ENCODE measurements around the gene NEXN.

DNA sequence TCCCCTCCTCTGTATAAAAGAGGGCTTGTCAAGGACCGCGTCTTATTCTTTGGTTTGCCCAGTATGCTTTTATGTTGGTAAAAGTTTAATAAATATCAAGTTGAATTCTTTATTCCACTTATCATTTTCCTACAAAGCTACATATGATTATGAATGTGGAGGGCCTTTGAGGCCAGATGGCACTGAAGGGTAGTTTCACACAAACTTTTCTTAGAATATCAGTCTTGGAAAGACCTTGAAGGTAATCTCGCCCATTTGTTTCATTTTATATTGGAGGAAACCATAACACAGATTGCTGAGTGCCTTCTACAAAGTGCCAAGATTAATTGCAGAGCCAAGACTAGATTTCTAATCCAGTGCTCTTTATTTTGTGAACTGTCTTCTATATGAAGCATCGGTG is 96.2 kb downstream of the NEXN start:
- TF ChIP-seq CTCF (IDR thresholded peaks at IDR 0.05) (no peak), ZFX (IDR thresholded peaks at IDR 0.05; ENCODE audit: borderline replicate concordance) (no peak)
